Measurements from ENCODE around the gene ZNF79. TPM values are rescaled to one million over a fixed set of nuclear protein-coding genes. Genes with fewer than 3 reads are reported as not detected.

ZNF79 gene
- total RNA-seq, 2 donors from 2014 or later = 14.3 to 14.5 TPM

DNA sequence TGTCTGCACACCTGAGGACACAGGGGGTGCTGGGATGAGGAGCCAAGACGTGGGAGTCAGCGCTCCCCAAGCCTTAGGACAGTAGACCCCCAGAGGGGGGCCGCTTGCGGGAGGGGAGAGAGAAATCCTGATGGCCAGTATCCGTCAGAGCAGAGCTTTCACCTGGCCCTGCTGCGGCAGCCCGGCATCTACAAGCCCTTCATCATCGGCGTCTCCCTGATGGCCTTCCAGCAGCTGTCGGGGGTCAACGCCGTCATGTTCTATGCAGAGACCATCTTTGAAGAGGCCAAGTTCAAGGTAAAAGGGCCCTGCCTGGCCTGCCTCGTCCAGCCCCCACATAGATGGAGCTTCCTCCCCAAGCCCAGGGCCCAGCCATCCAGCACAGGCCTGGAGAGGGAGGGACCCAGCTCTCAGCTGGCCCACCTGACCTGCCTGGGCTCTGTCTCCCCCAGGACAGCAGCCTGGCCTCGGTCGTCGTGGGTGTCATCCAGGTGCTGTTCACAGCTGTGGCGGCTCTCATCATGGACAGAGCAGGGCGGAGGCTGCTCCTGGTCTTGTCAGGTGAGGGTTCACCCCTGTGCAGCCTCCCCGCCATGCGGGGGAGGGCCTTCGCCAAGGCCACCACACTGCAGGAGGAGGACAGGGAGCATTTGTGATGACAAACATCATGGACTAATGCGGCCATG, 20.5 kb upstream of the ZNF79 start:
- Histone ChIP-seq H3K36me3 (peaks cover 8 to 11% of the 10 kb centered on the region in 2 donors), H3K9me3 (no peaks in the 10 kb centered on the region), H3K4me3 (no peak overlapping the region), H3K4me1 (replicated peaks) (no peaks in the 10 kb centered on the region), H3K27me3 (replicated peaks; ENCODE audit: insufficient read depth) (no peaks in the 10 kb centered on the region), H3K27ac (no peak overlapping the region)
- TF ChIP-seq POLR2A (IDR thresholded peaks at IDR 0.05) (no peak), POLR2AphosphoS5 (IDR thresholded peaks at IDR 0.05) (no peak)
- TF ChIP-seq, protein P1, sequence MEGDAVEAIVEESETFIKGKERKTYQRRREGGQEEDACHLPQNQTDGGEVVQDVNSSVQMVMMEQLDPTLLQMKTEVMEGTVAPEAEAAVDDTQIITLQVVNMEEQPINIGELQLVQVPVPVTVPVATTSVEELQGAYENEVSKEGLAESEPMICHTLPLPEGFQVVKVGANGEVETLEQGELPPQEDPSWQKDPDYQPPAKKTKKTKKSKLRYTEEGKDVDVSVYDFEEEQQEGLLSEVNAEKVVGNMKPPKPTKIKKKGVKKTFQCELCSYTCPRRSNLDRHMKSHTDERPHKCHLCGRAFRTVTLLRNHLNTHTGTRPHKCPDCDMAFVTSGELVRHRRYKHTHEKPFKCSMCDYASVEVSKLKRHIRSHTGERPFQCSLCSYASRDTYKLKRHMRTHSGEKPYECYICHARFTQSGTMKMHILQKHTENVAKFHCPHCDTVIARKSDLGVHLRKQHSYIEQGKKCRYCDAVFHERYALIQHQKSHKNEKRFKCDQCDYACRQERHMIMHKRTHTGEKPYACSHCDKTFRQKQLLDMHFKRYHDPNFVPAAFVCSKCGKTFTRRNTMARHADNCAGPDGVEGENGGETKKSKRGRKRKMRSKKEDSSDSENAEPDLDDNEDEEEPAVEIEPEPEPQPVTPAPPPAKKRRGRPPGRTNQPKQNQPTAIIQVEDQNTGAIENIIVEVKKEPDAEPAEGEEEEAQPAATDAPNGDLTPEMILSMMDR (IDR thresholded peaks at IDR 0.05) = no peak
- 90% methylated on average over 20 of the region's 22 CpGs for WGBS
- DNase-seq (ENCODE audit: low spot score) = no peak
- intact Hi-C loops (cut with DNase I) = no loop called here

DNA sequence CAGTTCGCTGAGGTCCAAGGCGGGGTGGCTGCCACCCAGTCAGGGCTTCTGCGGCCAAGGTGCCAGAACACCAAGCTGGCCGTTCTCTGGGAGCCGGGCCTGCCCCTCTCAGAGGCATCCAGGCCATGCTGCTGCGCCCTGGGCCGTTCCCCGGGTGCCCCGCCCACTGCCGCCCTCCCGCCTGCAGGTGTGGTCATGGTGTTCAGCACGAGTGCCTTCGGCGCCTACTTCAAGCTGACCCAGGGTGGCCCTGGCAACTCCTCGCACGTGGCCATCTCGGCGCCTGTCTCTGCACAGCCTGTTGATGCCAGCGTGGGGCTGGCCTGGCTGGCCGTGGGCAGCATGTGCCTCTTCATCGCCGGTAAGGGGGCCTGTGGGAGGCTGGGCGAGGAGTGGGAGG, 19.6 kb upstream of the ZNF79 start:
- Histone ChIP-seq H3K27me3 (replicated peaks; ENCODE audit: insufficient read depth) (no peaks in the 10 kb centered on the region), H3K4me3 (no peak overlapping the region), H3K4me1 (replicated peaks) (no peaks in the 10 kb centered on the region), H3K9me3 (no peaks in the 10 kb centered on the region), H3K27ac (no peak overlapping the region), H3K36me3 (peaks cover 8 to 11% of the 10 kb centered on the region in 2 donors)
- no peak for TF ChIP-seq POLR2AphosphoS5 (IDR thresholded peaks at IDR 0.05)
- no peak for TF ChIP-seq POLR2A (IDR thresholded peaks at IDR 0.05)
- TF ChIP-seq, protein P1 (IDR thresholded peaks at IDR 0.05) = no peak
- intact Hi-C loops (cut with DNase I) = no loop called here
- no peak for DNase-seq (ENCODE audit: low spot score)
- WGBS = 88% methylated on average over 23 of the region's 23 CpGs

DNA sequence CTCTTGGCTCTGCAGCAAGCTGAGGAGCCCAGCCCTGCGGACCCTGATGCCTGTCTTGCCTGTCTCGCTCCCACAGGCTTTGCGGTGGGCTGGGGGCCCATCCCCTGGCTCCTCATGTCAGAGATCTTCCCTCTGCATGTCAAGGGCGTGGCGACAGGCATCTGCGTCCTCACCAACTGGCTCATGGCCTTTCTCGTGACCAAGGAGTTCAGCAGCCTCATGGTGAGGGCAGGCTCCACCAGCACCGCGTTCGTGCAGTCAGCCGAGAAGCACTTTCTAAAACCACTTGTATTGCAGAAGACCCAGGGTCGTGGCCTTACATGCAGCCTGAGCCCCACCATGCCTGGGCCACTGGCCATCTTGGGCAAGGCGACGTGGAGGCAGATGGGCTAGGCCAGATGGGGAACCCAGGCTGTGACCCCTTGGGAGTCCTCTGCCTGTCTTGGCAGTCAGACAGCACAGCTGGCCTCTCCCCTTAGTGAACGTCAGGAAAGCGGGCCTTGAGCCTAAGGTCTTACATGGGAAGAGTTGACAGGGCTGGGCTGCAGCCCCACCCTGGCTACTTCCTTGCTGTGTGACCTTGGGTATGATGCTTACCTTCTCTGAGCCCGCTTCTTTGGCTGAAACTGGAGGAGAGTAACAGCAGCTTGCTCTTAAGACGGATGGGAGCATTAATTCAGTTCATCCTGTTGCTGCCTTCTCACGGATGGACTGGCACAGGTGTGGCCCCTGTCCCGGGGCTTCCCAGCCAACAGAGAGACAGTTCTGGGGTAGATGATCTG, 18.6 kb upstream of the ZNF79 start:
- WGBS = 88% methylated on average over 20 of the region's 20 CpGs
- H3K36me3 ChIP-seq = peaks cover 8% of the 10 kb centered on the region in 2 donors
- H3K4me1 ChIP-seq (replicated peaks) = no peaks in the 10 kb centered on the region
- H3K27ac ChIP-seq = no peak overlapping the region
- no peaks in the 10 kb centered on the region for H3K9me3 ChIP-seq
- no peak for TF ChIP-seq POLR2A (IDR thresholded peaks at IDR 0.05)
- TF ChIP-seq, protein P1 (IDR thresholded peaks at IDR 0.05) = no peak
- no peak for TF ChIP-seq POLR2AphosphoS5 (IDR thresholded peaks at IDR 0.05)
- intact Hi-C loops (cut with DNase I) = no loop called here
- DNase-seq (ENCODE audit: low spot score) = no peak
- H3K4me3 ChIP-seq = no peak overlapping the region
- no peaks in the 10 kb centered on the region for H3K27me3 ChIP-seq (replicated peaks; ENCODE audit: insufficient read depth)

DNA sequence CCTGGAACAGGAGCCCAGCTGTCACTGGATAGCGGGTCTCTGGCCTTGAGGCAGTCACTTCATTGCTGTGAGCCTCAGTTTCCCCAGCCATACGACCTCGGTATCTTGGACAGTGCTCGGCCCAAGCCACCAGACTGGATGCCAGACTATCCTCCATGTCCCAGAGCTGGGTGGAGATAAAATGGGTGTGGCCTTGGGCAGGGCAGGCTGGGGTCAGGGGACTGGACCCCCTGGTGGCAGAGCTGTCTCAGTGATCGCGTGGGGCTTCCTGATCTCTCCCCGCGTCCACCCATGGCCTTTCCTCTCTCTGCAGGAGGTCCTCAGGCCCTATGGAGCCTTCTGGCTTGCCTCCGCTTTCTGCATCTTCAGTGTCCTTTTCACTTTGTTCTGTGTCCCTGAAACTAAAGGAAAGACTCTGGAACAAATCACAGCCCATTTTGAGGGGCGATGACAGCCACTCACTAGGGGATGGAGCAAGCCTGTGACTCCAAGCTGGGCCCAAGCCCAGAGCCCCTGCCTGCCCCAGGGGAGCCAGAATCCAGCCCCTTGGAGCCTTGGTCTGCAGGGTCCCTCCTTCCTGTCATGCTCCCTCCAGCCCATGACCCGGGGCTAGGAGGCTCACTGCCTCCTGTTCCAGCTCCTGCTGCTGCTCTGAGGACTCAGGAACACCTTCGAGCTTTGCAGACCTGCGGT, 17.2 kb upstream of the ZNF79 start:
- peak overlapping the region; percentile 2 to 19 for H3K27ac ChIP-seq

More for the DNA sequence above, 17.2 kb upstream of the ZNF79 start:
- H3K36me3 ChIP-seq = peaks cover 7 to 8% of the 10 kb centered on the region in 2 donors
- TF ChIP-seq POLR2AphosphoS5 (IDR thresholded peaks at IDR 0.05) (no peak), POLR2A (IDR thresholded peaks at IDR 0.05) (no peak)
- TF ChIP-seq, protein P1 (IDR thresholded peaks at IDR 0.05) = no peak
- no peak for DNase-seq (ENCODE audit: low spot score)
- no peaks in the 10 kb centered on the region for H3K4me1 ChIP-seq (replicated peaks)
- H3K4me3 ChIP-seq = no peak overlapping the region
- 82% methylated on average over 12 of the region's 13 CpGs for WGBS
- intact Hi-C loops (cut with DNase I) = no loop called here
- no peaks in the 10 kb centered on the region for H3K27me3 ChIP-seq (replicated peaks; ENCODE audit: insufficient read depth)
- no peaks in the 10 kb centered on the region for H3K9me3 ChIP-seq

Data from prostate gland (tissue), 2 donors.